HepG2 (cell line): Measurements from ENCODE around the gene TNFSF13. TPM values are rescaled to one million over a fixed set of nuclear protein-coding genes. Genes with fewer than 3 reads are reported as not detected.
A peak's percentile ranks its signal among the peaks of the same experiment; 100 is the strongest.

Source experiments
- ARID5B ChIP-seq: IDR thresholded peaks from 2 replicates; pipeline ENCODE4 v1.4.0; 2020; ENCODE audit warnings: mild to moderate bottlenecking, missing genetic modification reagents
- ARNTL ChIP-seq: sonication (generic); formaldehyde crosslinking; IDR thresholded peaks from 2 replicates; pipeline ENCODE4 v1.4.0; 2020; ENCODE audit warnings: mild to moderate bottlenecking, missing genetic modification reagents
- ATM ChIP-seq: fragments of 450-650 bp; IDR thresholded peaks from 2 replicates; pipeline ENCODE4 v1.7.1; 2017; ENCODE audit warnings: mild to moderate bottlenecking, borderline replicate concordance
- EEA1 ChIP-seq: sonication (generic); formaldehyde crosslinking; IDR thresholded peaks from 2 replicates; pipeline ENCODE4 v1.5.1; 2020; ENCODE audit warnings: mild to moderate bottlenecking, missing genetic modification reagents, borderline replicate concordance
- EP300 ChIP-seq, 3 experiments: sonication (generic) in 1 of 3; formaldehyde crosslinking in 1 of 3; IDR thresholded peaks; 2 replicates each; pipeline versions ENCODE4 v1.5.1 to v1.6.1; 2011 to 2020; ENCODE audit warnings: low read depth in 2 of 3, low read length in 2 of 3, borderline replicate concordance in 1 of 3, improper control_type of control experiment in 1 of 3, mild to moderate bottlenecking in 1 of 3, missing genetic modification reagents in 1 of 3, moderate library complexity in 1 of 3
- HBP1 ChIP-seq: IDR thresholded peaks from 2 replicates; pipeline ENCODE4 v1.6.1; 2016; ENCODE audit warnings: low read depth, control low read depth
- HIVEP1 ChIP-seq: sonication (generic); formaldehyde crosslinking; IDR thresholded peaks from 2 replicates; pipeline ENCODE4 v1.4.0; 2020; ENCODE audit warnings: mild to moderate bottlenecking, missing genetic modification reagents
- NR2F2 ChIP-seq: IDR thresholded peaks from 2 replicates; pipeline ENCODE4 v1.6.1; 2012; ENCODE audit warnings: low read depth, inconsistent platforms, borderline replicate concordance
- TCF7L2 ChIP-seq: IDR thresholded peaks from 2 replicates; pipeline ENCODE4 v1.6.1; 2011; ENCODE audit warnings: mild to moderate bottlenecking, low read depth, low read length, moderate library complexity
- ZNF274 ChIP-seq: sonication (generic); formaldehyde crosslinking; IDR thresholded peaks from 2 replicates; pipeline ENCODE4 v1.5.1; 2020; ENCODE audit warnings: mild to moderate bottlenecking, missing genetic modification reagents
- ZNF660 ChIP-seq: sonication (generic); formaldehyde crosslinking; IDR thresholded peaks from 2 replicates; pipeline ENCODE4 v1.5.1; 2020; ENCODE audit warnings: mild to moderate bottlenecking, low read depth, missing genetic modification reagents, borderline replicate concordance
- ZNF839 ChIP-seq: sonication (generic); formaldehyde crosslinking; IDR thresholded peaks from 2 replicates; pipeline ENCODE4 v1.4.0; 2020; ENCODE audit warnings: missing genetic modification reagents, mild to moderate bottlenecking, borderline replicate concordance
- polyA plus RNA-seq, 8 experiments: library from polyadenylated mRNA; depleted of rRNA in 3 of 8; stranded (reverse) in 7 of 8; unstranded in 1 of 8; fragments of >200 nt; fragmentation: Illumina TruSeq in 4 of 8; extraction: Trizol in 4 of 8; gene quantifications; 2 replicates each; pipeline versions ENCODE4 v1.2.1 to v1.2.3, GENCODE V29; 2011 to 2016; ENCODE audit warnings: low read depth in 4 of 8, missing spikeins in 1 of 8, mixed read lengths in 1 of 8; ENCODE audit not compliant: insufficient read depth in 1 of 8
- total RNA-seq, 5 experiments: library from RNA; depleted of rRNA; stranded (reverse); fragments of >200 nt; fragmentation: Illumina TruSeq; extraction: Trizol; gene quantifications; 2 replicates each; pipeline ENCODE4 v1.2.3, GENCODE V29; 2016; ENCODE audit warnings: low read depth in 1 of 5
- TF ChIP-seq, protein P1 (sequence below): sonication (generic); formaldehyde crosslinking; conservative IDR thresholded peaks from 2 replicates; pipeline ENCODE4 v1.4.0; 2020; ENCODE audit warnings: mild to moderate bottlenecking, missing genetic modification reagents, moderate library complexity
- TF ChIP-seq, protein P2 (sequence below): sonication (generic); formaldehyde crosslinking; conservative IDR thresholded peaks from 2 replicates; pipeline ENCODE4 v1.8.0; 2022; ENCODE audit warnings: missing genetic modification reagents
- TF ChIP-seq, protein P3 (sequence below): sonication (generic); formaldehyde crosslinking; IDR thresholded peaks from 2 replicates; pipeline ENCODE4 v1.4.0; 2020; ENCODE audit warnings: missing genetic modification reagents

Gene TNFSF13
- total and polyA plus RNA-seq, 2 of the 13 experiments (the other 11 are each of a cell fraction or from before 2014, with no cell fraction given) = 2.5 to 3.3 TPM

DNA sequence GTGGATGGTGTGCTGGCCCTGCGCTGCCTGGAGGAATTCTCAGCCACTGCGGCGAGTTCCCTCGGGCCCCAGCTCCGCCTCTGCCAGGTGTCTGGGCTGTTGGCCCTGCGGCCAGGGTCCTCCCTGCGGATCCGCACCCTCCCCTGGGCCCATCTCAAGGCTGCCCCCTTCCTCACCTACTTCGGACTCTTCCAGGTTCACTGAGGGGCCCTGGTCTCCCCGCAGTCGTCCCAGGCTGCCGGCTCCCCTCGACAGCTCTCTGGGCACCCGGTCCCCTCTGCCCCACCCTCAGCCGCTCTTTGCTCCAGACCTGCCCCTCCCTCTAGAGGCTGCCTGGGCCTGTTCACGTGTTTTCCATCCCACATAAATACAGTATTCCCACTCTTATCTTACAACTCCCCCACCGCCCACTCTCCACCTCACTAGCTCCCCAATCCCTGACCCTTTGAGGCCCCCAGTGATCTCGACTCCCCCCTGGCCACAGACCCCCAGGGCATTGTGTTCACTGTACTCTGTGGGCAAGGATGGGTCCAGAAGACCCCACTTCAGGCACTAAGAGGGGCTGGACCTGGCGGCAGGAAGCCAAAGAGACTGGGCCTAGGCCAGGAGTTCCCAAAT is 1.3 kb upstream of the TNFSF13 start (continued):
- TF ChIP-seq ARNTL = no peak; the same call in 1 of the 2 replicates
- TF ChIP-seq, protein P1, sequence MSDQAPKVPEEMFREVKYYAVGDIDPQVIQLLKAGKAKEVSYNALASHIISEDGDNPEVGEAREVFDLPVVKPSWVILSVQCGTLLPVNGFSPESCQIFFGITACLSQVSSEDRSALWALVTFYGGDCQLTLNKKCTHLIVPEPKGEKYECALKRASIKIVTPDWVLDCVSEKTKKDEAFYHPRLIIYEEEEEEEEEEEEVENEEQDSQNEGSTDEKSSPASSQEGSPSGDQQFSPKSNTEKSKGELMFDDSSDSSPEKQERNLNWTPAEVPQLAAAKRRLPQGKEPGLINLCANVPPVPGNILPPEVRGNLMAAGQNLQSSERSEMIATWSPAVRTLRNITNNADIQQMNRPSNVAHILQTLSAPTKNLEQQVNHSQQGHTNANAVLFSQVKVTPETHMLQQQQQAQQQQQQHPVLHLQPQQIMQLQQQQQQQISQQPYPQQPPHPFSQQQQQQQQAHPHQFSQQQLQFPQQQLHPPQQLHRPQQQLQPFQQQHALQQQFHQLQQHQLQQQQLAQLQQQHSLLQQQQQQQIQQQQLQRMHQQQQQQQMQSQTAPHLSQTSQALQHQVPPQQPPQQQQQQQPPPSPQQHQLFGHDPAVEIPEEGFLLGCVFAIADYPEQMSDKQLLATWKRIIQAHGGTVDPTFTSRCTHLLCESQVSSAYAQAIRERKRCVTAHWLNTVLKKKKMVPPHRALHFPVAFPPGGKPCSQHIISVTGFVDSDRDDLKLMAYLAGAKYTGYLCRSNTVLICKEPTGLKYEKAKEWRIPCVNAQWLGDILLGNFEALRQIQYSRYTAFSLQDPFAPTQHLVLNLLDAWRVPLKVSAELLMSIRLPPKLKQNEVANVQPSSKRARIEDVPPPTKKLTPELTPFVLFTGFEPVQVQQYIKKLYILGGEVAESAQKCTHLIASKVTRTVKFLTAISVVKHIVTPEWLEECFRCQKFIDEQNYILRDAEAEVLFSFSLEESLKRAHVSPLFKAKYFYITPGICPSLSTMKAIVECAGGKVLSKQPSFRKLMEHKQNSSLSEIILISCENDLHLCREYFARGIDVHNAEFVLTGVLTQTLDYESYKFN (CRISPR knock-in tag) = 0 out of 2 replicates have a peak, but pooled peaks have one; percentile 37
- TF ChIP-seq, protein P2, sequence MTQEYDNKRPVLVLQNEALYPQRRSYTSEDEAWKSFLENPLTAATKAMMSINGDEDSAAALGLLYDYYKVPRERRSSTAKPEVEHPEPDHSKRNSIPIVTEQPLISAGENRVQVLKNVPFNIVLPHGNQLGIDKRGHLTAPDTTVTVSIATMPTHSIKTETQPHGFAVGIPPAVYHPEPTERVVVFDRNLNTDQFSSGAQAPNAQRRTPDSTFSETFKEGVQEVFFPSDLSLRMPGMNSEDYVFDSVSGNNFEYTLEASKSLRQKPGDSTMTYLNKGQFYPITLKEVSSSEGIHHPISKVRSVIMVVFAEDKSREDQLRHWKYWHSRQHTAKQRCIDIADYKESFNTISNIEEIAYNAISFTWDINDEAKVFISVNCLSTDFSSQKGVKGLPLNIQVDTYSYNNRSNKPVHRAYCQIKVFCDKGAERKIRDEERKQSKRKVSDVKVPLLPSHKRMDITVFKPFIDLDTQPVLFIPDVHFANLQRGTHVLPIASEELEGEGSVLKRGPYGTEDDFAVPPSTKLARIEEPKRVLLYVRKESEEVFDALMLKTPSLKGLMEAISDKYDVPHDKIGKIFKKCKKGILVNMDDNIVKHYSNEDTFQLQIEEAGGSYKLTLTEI (CRISPR knock-in tag) = no peak
- no peak for TF ChIP-seq TCF7L2
- TF ChIP-seq, protein P3, sequence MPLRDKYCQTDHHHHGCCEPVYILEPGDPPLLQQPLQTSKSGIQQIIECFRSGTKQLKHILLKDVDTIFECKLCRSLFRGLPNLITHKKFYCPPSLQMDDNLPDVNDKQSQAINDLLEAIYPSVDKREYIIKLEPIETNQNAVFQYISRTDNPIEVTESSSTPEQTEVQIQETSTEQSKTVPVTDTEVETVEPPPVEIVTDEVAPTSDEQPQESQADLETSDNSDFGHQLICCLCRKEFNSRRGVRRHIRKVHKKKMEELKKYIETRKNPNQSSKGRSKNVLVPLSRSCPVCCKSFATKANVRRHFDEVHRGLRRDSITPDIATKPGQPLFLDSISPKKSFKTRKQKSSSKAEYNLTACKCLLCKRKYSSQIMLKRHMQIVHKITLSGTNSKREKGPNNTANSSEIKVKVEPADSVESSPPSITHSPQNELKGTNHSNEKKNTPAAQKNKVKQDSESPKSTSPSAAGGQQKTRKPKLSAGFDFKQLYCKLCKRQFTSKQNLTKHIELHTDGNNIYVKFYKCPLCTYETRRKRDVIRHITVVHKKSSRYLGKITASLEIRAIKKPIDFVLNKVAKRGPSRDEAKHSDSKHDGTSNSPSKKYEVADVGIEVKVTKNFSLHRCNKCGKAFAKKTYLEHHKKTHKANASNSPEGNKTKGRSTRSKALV = no peak
- TF ChIP-seq ATM = no peak
- TF ChIP-seq ARID5B (CRISPR knock-in tag) = peak; percentile 47; the same call in 1 of the 2 replicates
- no peak for TF ChIP-seq ZNF660 (CRISPR knock-in tag)
- TF ChIP-seq HBP1 = no peak
- TF ChIP-seq EP300 (IDR thresholded peaks at IDR 0.05; ENCODE audit: low read depth in 2 of 2, low read length in 2 of 2) = no peak
- no peak for TF ChIP-seq EP300 (CRISPR knock-in tag; IDR thresholded peaks at IDR 0.05; ENCODE audit: borderline replicate concordance)
- no peak for TF ChIP-seq ZNF839 (CRISPR knock-in tag)
- no peak for TF ChIP-seq NR2F2
- TF ChIP-seq HIVEP1 = no peak
- 0 out of 2 replicates have a peak, but pooled peaks have one; percentile 73 for TF ChIP-seq ZNF274 (CRISPR knock-in tag)
- TF ChIP-seq EEA1 (CRISPR knock-in tag) = no peak
